Right lobe of liver (tissue), 6 donors: ENCODE data around the gene CERS5. TPM values are rescaled to one million over a fixed set of nuclear protein-coding genes. Genes with fewer than 3 reads are reported as not detected.
A peak's percentile ranks its signal among the peaks of the same experiment; 100 is the strongest.

Experiments used
- ATAC-seq, 4 donors: fragments of 200-7000 bp; cut with Tn5 transposase; one replicate each; pipeline ENCODE4 v1.9.1; 2020; ENCODE audit warnings: mild to moderate bottlenecking in 4 of 4, moderate library complexity in 4 of 4
- DNase-seq, 3 donors: peaks; one replicate each; pipeline ENCODE4 v3.0.0-alpha.2; 2020
- H3K27ac ChIP-seq, 3 donors: fragments of 200-600 bp; one replicate each; pipeline ENCODE4 v1.8.0; 2022
- H3K27me3 ChIP-seq, 2 donors: fragments of 200-600 bp; one replicate each; pipeline ENCODE4 v1.8.0; 2022
- H3K36me3 ChIP-seq, 4 donors: fragments of 200-600 bp; sonication (generic) in 1 of 4; one replicate each; pipeline versions ENCODE4 v1.5.1 to v1.8.0; 2017 to 2022; ENCODE audit warnings: control low read depth in 1 of 4
- H3K4me1 ChIP-seq, 4 donors: fragments of 200-600 bp; sonication (generic) in 1 of 4; one replicate each; pipeline versions ENCODE4 v1.5.1 to v1.8.0; 2017 to 2022; ENCODE audit warnings: control low read depth in 1 of 4
- H3K4me3 ChIP-seq, 3 donors: fragments of 200-600 bp; one replicate each; pipeline ENCODE4 v1.8.0; 2022
- H3K9me3 ChIP-seq, 4 donors: fragments of 200-600 bp; sonication (generic) in 1 of 4; one replicate each; pipeline versions ENCODE4 v1.5.1 to v1.8.0; 2017 to 2022; ENCODE audit warnings: control low read depth in 1 of 4
- CTCF ChIP-seq, 4 donors: fragments of 200-600 bp in 3 of 4; fragments of 450-650 bp in 1 of 4; IDR thresholded peaks; one replicate each; pipeline versions ENCODE4 v1.5.1 to v1.8.0; 2016 to 2022; ENCODE audit warnings: antibody characterized with exemption in 4 of 4, mild to moderate bottlenecking in 2 of 4
- POLR2A ChIP-seq: fragments of 450-650 bp; IDR thresholded peaks from one replicate; pipeline ENCODE4 v1.6.1; 2017; ENCODE audit warnings: antibody characterized with exemption, mild to moderate bottlenecking
- WGBS: methylation state at CpG from one replicate; pipeline ENCODE4 v1.1.6; 2018; ENCODE audit warnings: low coverage, low lambda C conversion rate; ENCODE audit not compliant: insufficient coverage; ENCODE audit errors: missing lambda C conversion rate; 5-methylcytosine and 5-hydroxymethylcytosine counted together
- intact Hi-C, 2 donors: fragments of 100-400 bp; cut with DNase I; formaldehyde crosslinking; loops; one replicate each; pipeline versions ENCODE4 v1.11.2 to v1.14.1; 2022
- total RNA-seq, 6 experiments: library from RNA; depleted of rRNA in 2 of 6; stranded (reverse); fragments of >200 nt in 2 of 6; fragmentation: NEBNext Ultra II Directional in 3 of 6; extraction: Animal tissue kit (Norgen Biotek cat#: 25700) in 3 of 6; gene quantifications; one replicate each; pipeline versions ENCODE4 v1.1.0 to v1.2.4, GENCODE V29; 2016 to 2023
- donor health status: DM: no; HTN: yes; CAD: no.
- donor health status: DM: no; HTN: no; CAD: no.
- donor health status: DM: no; HTN: no; CAD: no.
- donor health status: DM: no; HTN: yes; CAD: no.
- donor health status: DM: no; HTN: yes; CAD: no.

The CERS5 gene
- total RNA-seq, 6 experiments from 2014 or later, result 5.0 to 12.0 (median 8.0) TPM

DNA sequence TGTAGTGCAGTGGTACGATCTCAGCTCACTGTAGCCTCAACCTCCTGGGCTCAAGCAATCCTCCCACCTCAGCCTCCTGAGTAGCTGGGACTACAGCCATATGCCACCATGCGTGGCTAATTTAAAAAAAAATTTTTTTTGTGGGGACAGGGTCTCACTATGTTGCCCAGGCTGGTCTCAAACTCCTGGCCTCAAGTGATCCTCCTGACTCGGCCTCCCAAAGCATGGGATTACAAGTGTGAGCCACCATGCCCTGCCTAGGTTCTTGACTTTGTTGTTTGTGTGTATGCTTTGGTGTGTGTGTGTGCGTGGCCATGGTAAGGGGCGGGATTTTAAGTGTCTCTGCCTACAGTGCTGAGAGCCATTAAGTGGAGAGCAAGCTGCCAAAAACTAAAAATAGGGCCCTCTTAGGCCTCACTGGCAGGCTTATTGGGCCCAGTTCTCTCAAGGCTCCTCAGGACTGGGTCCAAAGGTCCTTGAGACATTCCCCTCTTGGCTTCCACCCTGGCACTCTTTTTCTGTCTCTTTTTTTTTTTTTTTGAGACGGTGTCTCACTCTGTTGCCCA lies 50.0 kb downstream of the CERS5 start:
- no peaks in the 10 kb centered on the region for H3K9me3 ChIP-seq
- TF ChIP-seq POLR2A (no peak), CTCF (IDR thresholded peaks at IDR 0.05) (no peak)
- H3K27me3 ChIP-seq, result no peaks in the 10 kb centered on the region
- no peak for ATAC-seq
- H3K27ac ChIP-seq, result no peak overlapping the region
- H3K4me3 ChIP-seq, result no peak overlapping the region
- WGBS, result 90% methylated on average over 3 of the region's 6 CpGs
- intact Hi-C loops, result no loop called here
- peaks cover 0 to 14% (median 6%) of the 10 kb centered on the region in 4 donors for H3K4me1 ChIP-seq
- no peak for DNase-seq
- H3K36me3 ChIP-seq, result peaks cover 0 to 26% (median 8%) of the 10 kb centered on the region in 4 donors

GRCh38 chr12:50112456-50113218 lies 54.5 kb downstream of the CERS5 start:
- TF ChIP-seq CTCF (IDR thresholded peaks at IDR 0.05) (peak in 1 of 4 donors; percentile 9), POLR2A (peak; percentile 51)
- intact Hi-C loops, result no loop called here
- peaks cover 0 to 52% (median 15%) of the 10 kb centered on the region in 4 donors for H3K4me1 ChIP-seq
- no peak for DNase-seq
- H3K4me3 ChIP-seq, result peak overlapping the region; percentile 69 to 96 (median 88)
- no peaks in the 10 kb centered on the region for H3K9me3 ChIP-seq
- H3K36me3 ChIP-seq, result peaks cover 0 to 11% (median 3%) of the 10 kb centered on the region in 4 donors
- peak; percentile 2 to 17 (median 8) for ATAC-seq
- 16% methylated on average over 24 of the region's 26 CpGs for WGBS
- H3K27me3 ChIP-seq, result no peaks in the 10 kb centered on the region
- peak overlapping the region; percentile 83 to 87 (median 86) for H3K27ac ChIP-seq

DNA sequence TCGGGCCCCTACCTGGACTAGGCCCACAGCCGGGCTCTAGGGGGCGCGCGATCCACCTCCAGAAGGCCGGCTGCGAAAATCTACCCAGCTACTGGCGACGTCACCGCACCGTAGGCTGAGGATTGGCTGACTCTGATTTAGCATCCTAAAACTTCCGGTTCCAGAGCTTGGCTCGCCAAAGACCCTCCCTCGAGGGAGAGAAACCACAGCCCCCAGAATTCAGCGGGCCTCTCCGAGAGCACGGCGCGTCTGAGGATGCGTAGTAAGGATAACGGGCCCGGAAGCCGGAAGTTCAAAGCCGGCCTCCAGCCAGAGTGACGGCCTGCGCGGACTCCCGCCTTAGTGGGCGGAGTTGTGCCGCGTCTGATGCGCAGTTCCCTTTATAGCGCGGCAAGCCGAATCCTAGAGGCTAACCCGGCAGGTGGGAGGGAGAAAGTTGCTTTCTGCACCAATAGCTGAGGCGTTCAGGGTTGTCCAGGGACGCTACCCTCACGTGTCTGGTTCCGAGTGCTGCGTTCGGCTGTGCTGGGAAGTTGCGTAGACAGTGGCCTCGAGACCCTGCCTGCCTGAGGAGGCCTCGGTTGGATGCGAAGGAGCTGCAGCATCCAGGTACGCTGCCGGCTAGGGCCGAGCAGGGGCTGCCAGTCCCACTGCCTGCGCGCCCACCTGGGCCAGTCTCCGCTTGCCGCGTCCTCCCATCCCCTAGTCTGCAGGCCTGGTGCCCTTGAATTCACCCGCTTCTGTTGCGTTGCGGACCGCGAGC lies 55.3 kb downstream of the CERS5 start, which contains the start of gene COX14:
TSS of gene COX14 (plus strand) at position 544 of the 763 bp plus-strand sequence. CDS start 7,808 bp downstream, outside the sequence.
- peaks cover 0 to 55% (median 18%) of the 10 kb centered on the region in 4 donors for H3K4me1 ChIP-seq

More for the DNA sequence above, 55.3 kb downstream of the CERS5 start, which contains the start of gene COX14:
- H3K4me3 ChIP-seq, result peak within 1 kb of the TSS; percentile 69 to 96 (median 88)
- peak; percentile 78 to 87 (median 80) for ATAC-seq
- no peaks in the 10 kb centered on the region for H3K9me3 ChIP-seq
- H3K36me3 ChIP-seq, result peaks cover 0 to 12% (median 4%) of the 10 kb centered on the region in 4 donors
- intact Hi-C loops, result no loop called here
- peak within 1 kb of the TSS; percentile 83 to 94 (median 87) for H3K27ac ChIP-seq
- WGBS, result 0% methylated on average over 16 of the region's 59 CpGs
- peak; percentile 98 to 99 (median 99) for DNase-seq
- H3K27me3 ChIP-seq, result no peaks in the 10 kb centered on the region
- TF ChIP-seq POLR2A (peak; percentile 98), CTCF (IDR thresholded peaks at IDR 0.05) (peak; percentile 74 to 93 (median 90))
